ENCODE measurements around the gene SERPING1. TPM values are rescaled to one million over a fixed set of nuclear protein-coding genes. Genes with fewer than 3 reads are reported as not detected.

The SERPING1 gene
- polyA plus RNA-seq, 1 donor (not counting 4 experiments of a cell fraction or from before 2014, with no cell fraction given) = 12.8 TPM

DNA sequence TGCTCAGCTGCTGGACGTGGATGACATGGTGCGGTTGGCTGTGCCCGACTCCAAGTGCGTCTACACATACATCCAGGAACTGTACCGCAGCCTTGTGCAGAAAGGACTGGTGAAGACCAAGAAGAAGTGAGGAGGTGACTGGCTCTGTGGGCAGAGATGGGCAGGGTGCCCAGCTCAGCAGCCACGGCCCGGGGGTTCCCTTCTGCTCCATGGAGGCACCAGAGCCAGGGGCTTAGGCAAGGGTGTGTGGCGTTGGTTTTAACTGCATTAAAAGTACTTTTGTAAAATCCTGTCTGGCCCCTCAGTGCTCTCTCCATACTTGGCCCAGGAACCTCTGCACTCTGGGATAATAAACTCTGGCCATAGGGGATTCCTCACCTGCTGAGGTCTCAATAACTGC, 47.5 kb upstream of the SERPING1 start:
- Histone ChIP-seq H2AFZ (ENCODE audit: control insufficient read depth, low read length) (no peak overlapping the region), H3K9me1 (ENCODE audit: control insufficient read depth, extremely low read depth, insufficient read depth, low read length) (no peaks in the 10 kb centered on the region), H3K4me1 (ENCODE audit: control insufficient read depth, extremely low read depth, insufficient read depth, low read length) (peaks cover 4% of the 10 kb centered on the region), H3K4me3 (ENCODE audit: control insufficient read depth in 2 of 3, extremely low read depth in 1 of 3, insufficient read depth in 2 of 3, low read depth in 1 of 3, low read length in 3 of 3) (no peak overlapping the region), H3K79me2 (ENCODE audit: control insufficient read depth, insufficient read depth, low read length) (no peaks in the 10 kb centered on the region), H3K9ac (ENCODE audit: control insufficient read depth, extremely low read depth, insufficient read depth, low read length) (no peak overlapping the region), H3K9me3 (ENCODE audit: control insufficient read depth, low read depth, low read length) (no peaks in the 10 kb centered on the region), H3K4me2 (ENCODE audit: control insufficient read depth, extremely low read depth, insufficient read depth, low read depth, low read length) (no peak overlapping the region), H4K20me1 (ENCODE audit: control insufficient read depth, extremely low read depth, insufficient read depth, low read length) (no peaks in the 10 kb centered on the region), H3K27me3 (ENCODE audit: control insufficient read depth, extremely low read depth, insufficient read depth, low read length) (no peaks in the 10 kb centered on the region), H3K27ac (ENCODE audit: control insufficient read depth, insufficient read depth, low read length) (no peak overlapping the region), H3K36me3 (ENCODE audit: control insufficient read depth in 2 of 2, extremely low read depth in 1 of 2, insufficient read depth in 2 of 2, low read length in 2 of 2) (peaks cover 7 to 27% of the 10 kb centered on the region in 2 experiments)
- FAIRE-seq (no peak), DNase-seq (ENCODE audit: low read depth, low spot score) (no peak)
- TF ChIP-seq, protein P1, sequence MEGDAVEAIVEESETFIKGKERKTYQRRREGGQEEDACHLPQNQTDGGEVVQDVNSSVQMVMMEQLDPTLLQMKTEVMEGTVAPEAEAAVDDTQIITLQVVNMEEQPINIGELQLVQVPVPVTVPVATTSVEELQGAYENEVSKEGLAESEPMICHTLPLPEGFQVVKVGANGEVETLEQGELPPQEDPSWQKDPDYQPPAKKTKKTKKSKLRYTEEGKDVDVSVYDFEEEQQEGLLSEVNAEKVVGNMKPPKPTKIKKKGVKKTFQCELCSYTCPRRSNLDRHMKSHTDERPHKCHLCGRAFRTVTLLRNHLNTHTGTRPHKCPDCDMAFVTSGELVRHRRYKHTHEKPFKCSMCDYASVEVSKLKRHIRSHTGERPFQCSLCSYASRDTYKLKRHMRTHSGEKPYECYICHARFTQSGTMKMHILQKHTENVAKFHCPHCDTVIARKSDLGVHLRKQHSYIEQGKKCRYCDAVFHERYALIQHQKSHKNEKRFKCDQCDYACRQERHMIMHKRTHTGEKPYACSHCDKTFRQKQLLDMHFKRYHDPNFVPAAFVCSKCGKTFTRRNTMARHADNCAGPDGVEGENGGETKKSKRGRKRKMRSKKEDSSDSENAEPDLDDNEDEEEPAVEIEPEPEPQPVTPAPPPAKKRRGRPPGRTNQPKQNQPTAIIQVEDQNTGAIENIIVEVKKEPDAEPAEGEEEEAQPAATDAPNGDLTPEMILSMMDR (optimal IDR thresholded peaks at IDR 0.05 in 1 of 3, IDR thresholded peaks at IDR 0.05 in 1 of 3, conservative IDR thresholded peaks at IDR 0.05 in 1 of 3; ENCODE audit: extremely low read depth in 1 of 3, insufficient read depth in 2 of 3, low read length in 3 of 3) = no peak
- TF ChIP-seq EZH2 (IDR thresholded peaks at IDR 0.05; ENCODE audit: low read length) = no peak
- dilution Hi-C loops (cut with MboI; ENCODE audit: extremely low pct_ligation_motif_present, low sequenced_read_pairs) = no loop called here

DNA sequence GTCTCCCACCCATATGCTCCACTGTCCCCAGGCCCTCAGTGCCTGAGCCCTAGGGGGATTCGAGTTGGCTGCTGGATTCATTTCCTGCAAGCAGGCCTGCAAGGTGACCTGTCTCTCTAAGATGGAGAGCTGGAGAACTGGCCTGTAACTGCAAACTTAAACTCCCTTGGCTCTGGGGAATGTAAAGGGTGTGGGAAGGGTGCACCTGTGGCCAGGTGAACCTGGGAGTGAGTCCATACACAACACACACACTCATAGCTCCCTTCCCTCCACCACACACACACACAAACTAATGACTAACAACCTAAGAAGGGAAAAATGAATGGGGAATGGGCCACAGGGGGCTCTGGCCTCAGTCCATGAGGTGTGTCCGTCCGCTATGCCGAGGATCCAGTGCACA, 45.5 kb upstream of the SERPING1 start:
- H2AFZ ChIP-seq (ENCODE audit: control insufficient read depth, low read length) = no peak overlapping the region
- no peaks in the 10 kb centered on the region for H3K27me3 ChIP-seq (ENCODE audit: control insufficient read depth, extremely low read depth, insufficient read depth, low read length)
- H3K4me1 ChIP-seq (ENCODE audit: control insufficient read depth, extremely low read depth, insufficient read depth, low read length) = peaks cover 4% of the 10 kb centered on the region
- FAIRE-seq (no peak), DNase-seq (ENCODE audit: low read depth, low spot score) (no peak)
- peaks cover 7 to 27% of the 10 kb centered on the region in 2 experiments for H3K36me3 ChIP-seq (ENCODE audit: control insufficient read depth in 2 of 2, extremely low read depth in 1 of 2, insufficient read depth in 2 of 2, low read length in 2 of 2)
- no peak overlapping the region for H3K4me3 ChIP-seq (ENCODE audit: control insufficient read depth in 2 of 3, extremely low read depth in 1 of 3, insufficient read depth in 2 of 3, low read depth in 1 of 3, low read length in 3 of 3)
- no peak for TF ChIP-seq EZH2 (IDR thresholded peaks at IDR 0.05; ENCODE audit: low read length)
- TF ChIP-seq, protein P1 (optimal IDR thresholded peaks at IDR 0.05 in 1 of 3, IDR thresholded peaks at IDR 0.05 in 1 of 3, conservative IDR thresholded peaks at IDR 0.05 in 1 of 3; ENCODE audit: extremely low read depth in 1 of 3, insufficient read depth in 2 of 3, low read length in 3 of 3) = no peak
- no peaks in the 10 kb centered on the region for H4K20me1 ChIP-seq (ENCODE audit: control insufficient read depth, extremely low read depth, insufficient read depth, low read length)
- no peaks in the 10 kb centered on the region for H3K9me3 ChIP-seq (ENCODE audit: control insufficient read depth, low read depth, low read length)
- H3K9ac ChIP-seq (ENCODE audit: control insufficient read depth, extremely low read depth, insufficient read depth, low read length) = no peak overlapping the region
- H3K79me2 ChIP-seq (ENCODE audit: control insufficient read depth, insufficient read depth, low read length) = no peaks in the 10 kb centered on the region
- no peak overlapping the region for H3K27ac ChIP-seq (ENCODE audit: control insufficient read depth, insufficient read depth, low read length)
- no peak overlapping the region for H3K4me2 ChIP-seq (ENCODE audit: control insufficient read depth, extremely low read depth, insufficient read depth, low read depth, low read length)
- H3K9me1 ChIP-seq (ENCODE audit: control insufficient read depth, extremely low read depth, insufficient read depth, low read length) = no peaks in the 10 kb centered on the region
- dilution Hi-C loops (cut with MboI; ENCODE audit: extremely low pct_ligation_motif_present, low sequenced_read_pairs) = no loop called here

Data from keratinocyte (primary cell).